Endothelial cell of umbilical vein (primary cell): ENCODE results near the gene PSORS1C1. TPM values are rescaled to one million over a fixed set of nuclear protein-coding genes. Genes with fewer than 3 reads are reported as not detected.

Source experiments
- BruUV-seq: library from RNA; stranded (reverse); fragments of 400-500 nt; replicated peaks from 2 replicates; lab custom pipeline; 2021; lab: Mats Ljungman, UMichigan
- CTCF ChIA-PET: fragments of 300-600, 350-600 bp; sonication (Branson Sonifier 250); formaldehyde crosslinking; loops from one replicate; lab custom pipeline; 2021; ENCODE audit warnings: antibody characterized with exemption, inconsistent platforms; lab: Charles Lee
- POLR2A ChIA-PET: fragments of 300-600, 350-600 bp; sonication (Branson Sonifier 250); formaldehyde crosslinking; loops from one replicate; lab custom pipeline; 2021; ENCODE audit warnings: antibody characterized with exemption, inconsistent platforms; lab: Charles Lee
- DNase-seq: peaks from one replicate; pipeline ENCODE4 v3.0.0-alpha.2; 2011; ENCODE audit warnings: low read depth, low spot score
- FAIRE-seq: peaks from 2 replicates; lab custom pipeline; 2011; peaks lifted over from hg19 to GRCh38; lab: Jason Lieb, UNC
- H2AFZ ChIP-seq: 2 replicates; pipeline ENCODE4 v1.6.0; 2012; ENCODE audit warnings: low read depth, low read length, control low read depth, inconsistent platforms
- H3K27ac ChIP-seq: 2 replicates; pipeline ENCODE4 v1.5.1; 2011; ENCODE audit warnings: low read depth, mild to moderate bottlenecking, control low read depth, low read length, moderate library complexity; ENCODE audit not compliant: insufficient read depth
- H3K27me3 ChIP-seq, 2 experiments: 2 replicates each; pipeline versions ENCODE4 v1.6.0 to v1.6.1; 2011; ENCODE audit warnings: low read length in 2 of 2, mixed read lengths in 1 of 2; ENCODE audit not compliant: control insufficient read depth in 2 of 2, insufficient read depth in 2 of 2
- H3K36me3 ChIP-seq, 2 experiments: 2 replicates in 1 of 2; 3 replicates in 1 of 2; pipeline ENCODE4 v1.5.1; 2011; ENCODE audit warnings: low read length in 2 of 2, mild to moderate bottlenecking in 1 of 2, moderate library complexity in 1 of 2; ENCODE audit not compliant: control insufficient read depth in 2 of 2, insufficient read depth in 2 of 2; ENCODE audit errors: extremely low read depth in 1 of 2
- H3K4me1 ChIP-seq: 3 replicates; pipeline ENCODE4 v1.5.1; 2011; ENCODE audit warnings: mild to moderate bottlenecking, low read length; ENCODE audit not compliant: control insufficient read depth, insufficient read depth; ENCODE audit errors: extremely low read depth
- H3K4me2 ChIP-seq: 2 replicates; pipeline ENCODE4 v1.6.1; 2011; ENCODE audit warnings: low read length, control low read depth, mixed read lengths; ENCODE audit not compliant: insufficient read depth
- H3K4me3 ChIP-seq, 3 experiments: fragments of 200-600 bp in 1 of 3; sonication (generic), shearing (Covaris generic) in 1 of 3; replicated peaks in 1 of 3; 2 replicates each; pipeline ENCODE4 v1.5.1; 2011 to 2016; ENCODE audit warnings: control low read depth in 3 of 3, low read length in 3 of 3, mild to moderate bottlenecking in 2 of 3, inconsistent platforms in 1 of 3, low read depth in 1 of 3, moderate library complexity in 1 of 3; ENCODE audit not compliant: insufficient read depth in 1 of 3
- H3K79me2 ChIP-seq: 2 replicates; pipeline ENCODE4 v1.6.0; 2012; ENCODE audit warnings: low read length, inconsistent platforms; ENCODE audit not compliant: control insufficient read depth, insufficient read depth
- H3K9ac ChIP-seq: replicated peaks from 2 replicates; pipeline ENCODE3; 2011; ENCODE audit warnings: low read length, control low read depth; ENCODE audit not compliant: insufficient read depth; ENCODE audit errors: extremely low read depth
- H3K9me1 ChIP-seq: replicated peaks from 3 replicates; pipeline ENCODE4 v1.6.0; 2011; ENCODE audit warnings: mild to moderate bottlenecking, low read length; ENCODE audit not compliant: control insufficient read depth, insufficient read depth; ENCODE audit errors: extremely low read depth
- H3K9me3 ChIP-seq: replicated peaks from 2 replicates; pipeline ENCODE4 v1.5.1; 2012; ENCODE audit warnings: low read length, inconsistent platforms; ENCODE audit not compliant: control insufficient read depth, insufficient read depth
- H4K20me1 ChIP-seq: replicated peaks from 2 replicates; pipeline ENCODE3; 2011; ENCODE audit warnings: mild to moderate bottlenecking, low read length; ENCODE audit not compliant: control insufficient read depth, insufficient read depth; ENCODE audit errors: extremely low read depth
- EZH2 ChIP-seq: IDR thresholded peaks from 2 replicates; pipeline ENCODE4 v1.6.1; 2012; ENCODE audit warnings: borderline replicate concordance, low read depth, mild to moderate bottlenecking, moderate library complexity, low read length, inconsistent platforms; ENCODE audit not compliant: severe bottlenecking
- FOS ChIP-seq: IDR thresholded peaks from 2 replicates; pipeline ENCODE4 v1.6.1; 2011; ENCODE audit warnings: mild to moderate bottlenecking, low read length, moderate library complexity, borderline replicate concordance; ENCODE audit not compliant: insufficient read depth
- GATA2 ChIP-seq: IDR thresholded peaks from 2 replicates; pipeline ENCODE4 v1.7.0; 2011; ENCODE audit warnings: low read depth, mild to moderate bottlenecking, moderate library complexity, mixed read lengths, low read length; ENCODE audit not compliant: insufficient read length, insufficient read depth
- JUN ChIP-seq: IDR thresholded peaks from 2 replicates; pipeline ENCODE4 v1.6.1; 2011; ENCODE audit warnings: borderline replicate concordance, low read depth; ENCODE audit not compliant: insufficient read length, insufficient read depth
- MYC ChIP-seq: IDR thresholded peaks from one replicate; pipeline ENCODE4 v1.6.1; 2011; ENCODE audit warnings: mild to moderate bottlenecking, low read depth, low read length
- POLR2A ChIP-seq: IDR thresholded peaks from 2 replicates; pipeline ENCODE4 v1.6.1; 2012; ENCODE audit warnings: low read depth, mild to moderate bottlenecking, control low read depth, low read length
- POLR2AphosphoS5 ChIP-seq: IDR thresholded peaks from 2 replicates; pipeline ENCODE4 v1.6.1; 2012; ENCODE audit warnings: low read depth, mild to moderate bottlenecking, control low read depth, low read length, moderate library complexity; ENCODE audit not compliant: insufficient read depth
- dilution Hi-C: fragments of 300-500 bp; cut with MboI; formaldehyde crosslinking; loops from one replicate; pipeline ENCODE4 v1.15.0; 2019; ENCODE audit warnings: low sequenced_read_pairs; ENCODE audit not compliant: extremely low pct_ligation_motif_present
- intact Hi-C: fragments of 100-400 bp; cut with micrococcal nuclease; formaldehyde crosslinking; loops from one replicate; pipeline ENCODE4 v1.10.0; 2022
- polyA plus RNA-seq, 4 experiments: library from polyadenylated mRNA; depleted of rRNA in 3 of 4; stranded (reverse) in 3 of 4; unstranded in 1 of 4; fragments of >200 nt; gene quantifications; 2 replicates each; pipeline versions ENCODE4 v1.2.1 to v1.2.3, GENCODE V29; 2011 to 2012; ENCODE audit warnings: missing spikeins in 1 of 4
- total RNA-seq: library from RNA; stranded (reverse); gene quantifications from 2 replicates; pipeline ENCODE4 v1.2.3, GENCODE V29; 2021
- TF ChIP-seq, protein P1 (sequence below), 2 donors: IDR thresholded peaks; 1 replicate in 1 of 2; 2 replicates in 1 of 2; pipeline ENCODE4 v1.5.1; 2011; ENCODE audit warnings: low read length in 2 of 2, mild to moderate bottlenecking in 2 of 2, moderate library complexity in 2 of 2, control low read depth in 1 of 2, inconsistent platforms in 1 of 2, low read depth in 1 of 2; ENCODE audit not compliant: insufficient read depth in 1 of 2; ENCODE audit errors: extremely low read depth in 1 of 2
- TF ChIP-seq, protein P2 (sequence below): IDR thresholded peaks from 2 replicates; pipeline ENCODE4 v1.6.1; 2011; ENCODE audit not compliant: insufficient read depth, insufficient read length

PSORS1C1 gene
- total and polyA plus RNA-seq, 2 donors (not counting 3 experiments of a cell fraction or from before 2014, with no cell fraction given), result 1.1 to 13.2 TPM

DNA sequence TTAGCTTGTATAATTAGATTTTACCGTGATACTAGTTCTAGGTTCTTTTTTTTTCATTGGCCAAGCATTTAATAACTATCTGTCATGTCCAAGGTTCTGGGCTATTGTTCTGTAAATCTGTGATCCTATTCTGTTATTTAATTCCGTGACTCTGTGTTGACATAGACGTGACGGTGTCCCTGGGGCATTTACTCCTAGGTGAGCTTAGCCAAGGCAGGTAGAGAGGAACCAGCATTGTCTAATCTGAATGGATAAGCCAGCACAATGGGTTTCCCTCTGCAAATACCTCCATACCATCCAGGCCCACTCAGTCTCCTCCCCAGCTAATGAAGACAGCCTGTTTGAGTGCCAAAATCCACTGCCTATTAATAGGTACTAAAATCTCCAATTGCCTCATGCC is 14.5 kb downstream of the PSORS1C1 start:
- Histone ChIP-seq H3K4me1 (peaks cover 14% of the 10 kb centered on the region), H3K9me3 (no peaks in the 10 kb centered on the region), H3K9ac (no peak overlapping the region), H3K27me3 (peaks cover 3 to 6% of the 10 kb centered on the region in 2 experiments), H3K4me2 (no peak overlapping the region), H3K27ac (no peak overlapping the region), H3K36me3 (no peaks in the 10 kb centered on the region), H3K79me2 (no peaks in the 10 kb centered on the region), H3K4me3 (no peak overlapping the region), H2AFZ (no peak overlapping the region), H4K20me1 (no peaks in the 10 kb centered on the region), H3K9me1 (no peaks in the 10 kb centered on the region)
- DNase-seq (no peak), FAIRE-seq (no peak)
- dilution Hi-C loops (no loop called here), intact Hi-C loops (loop anchor here (2.0 to 5.0 kb wide), 3 partner anchors 34 to 302 kb away; no protein-coding TSS in a partner anchor)
- ChIA-PET POLR2A (no interaction called here), CTCF (interaction anchor here (0.9 to 10.6 kb wide), 14 partner anchors 8 to 450 kb away, joined by 3 to 71 read pairs (median 8); partner anchors contain the start of genes PSORS1C1 and VARS2)
- TF ChIP-seq MYC, result no peak
- TF ChIP-seq FOS, result no peak
- no peak for TF ChIP-seq POLR2AphosphoS5
- no peak for TF ChIP-seq GATA2
- TF ChIP-seq, protein P1, sequence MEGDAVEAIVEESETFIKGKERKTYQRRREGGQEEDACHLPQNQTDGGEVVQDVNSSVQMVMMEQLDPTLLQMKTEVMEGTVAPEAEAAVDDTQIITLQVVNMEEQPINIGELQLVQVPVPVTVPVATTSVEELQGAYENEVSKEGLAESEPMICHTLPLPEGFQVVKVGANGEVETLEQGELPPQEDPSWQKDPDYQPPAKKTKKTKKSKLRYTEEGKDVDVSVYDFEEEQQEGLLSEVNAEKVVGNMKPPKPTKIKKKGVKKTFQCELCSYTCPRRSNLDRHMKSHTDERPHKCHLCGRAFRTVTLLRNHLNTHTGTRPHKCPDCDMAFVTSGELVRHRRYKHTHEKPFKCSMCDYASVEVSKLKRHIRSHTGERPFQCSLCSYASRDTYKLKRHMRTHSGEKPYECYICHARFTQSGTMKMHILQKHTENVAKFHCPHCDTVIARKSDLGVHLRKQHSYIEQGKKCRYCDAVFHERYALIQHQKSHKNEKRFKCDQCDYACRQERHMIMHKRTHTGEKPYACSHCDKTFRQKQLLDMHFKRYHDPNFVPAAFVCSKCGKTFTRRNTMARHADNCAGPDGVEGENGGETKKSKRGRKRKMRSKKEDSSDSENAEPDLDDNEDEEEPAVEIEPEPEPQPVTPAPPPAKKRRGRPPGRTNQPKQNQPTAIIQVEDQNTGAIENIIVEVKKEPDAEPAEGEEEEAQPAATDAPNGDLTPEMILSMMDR (IDR thresholded peaks at IDR 0.05; ENCODE audit: extremely low read depth in 1 of 2, insufficient read depth in 1 of 2, low read depth in 1 of 2, low read length in 2 of 2), result no peak
- no peak for TF ChIP-seq POLR2A
- no peak for TF ChIP-seq JUN
- TF ChIP-seq, protein P2, sequence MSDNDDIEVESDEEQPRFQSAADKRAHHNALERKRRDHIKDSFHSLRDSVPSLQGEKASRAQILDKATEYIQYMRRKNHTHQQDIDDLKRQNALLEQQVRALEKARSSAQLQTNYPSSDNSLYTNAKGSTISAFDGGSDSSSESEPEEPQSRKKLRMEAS, result no peak
- no peak for TF ChIP-seq EZH2
- BruUV-seq, result no TSS peak
